Activated CD4-positive, CD25-positive, alpha-beta regulatory T cell treated with anti-CD3 and anti-CD28 coated beads, Interleukin-2, amount 50 U/mL, for 72 hours (primary cell): Measurements from ENCODE around the gene PAQR7.

Experiments
- DNase-seq: peaks from one replicate; pipeline ENCODE4 v3.0.0; 2021

Gene PAQR7

DNA sequence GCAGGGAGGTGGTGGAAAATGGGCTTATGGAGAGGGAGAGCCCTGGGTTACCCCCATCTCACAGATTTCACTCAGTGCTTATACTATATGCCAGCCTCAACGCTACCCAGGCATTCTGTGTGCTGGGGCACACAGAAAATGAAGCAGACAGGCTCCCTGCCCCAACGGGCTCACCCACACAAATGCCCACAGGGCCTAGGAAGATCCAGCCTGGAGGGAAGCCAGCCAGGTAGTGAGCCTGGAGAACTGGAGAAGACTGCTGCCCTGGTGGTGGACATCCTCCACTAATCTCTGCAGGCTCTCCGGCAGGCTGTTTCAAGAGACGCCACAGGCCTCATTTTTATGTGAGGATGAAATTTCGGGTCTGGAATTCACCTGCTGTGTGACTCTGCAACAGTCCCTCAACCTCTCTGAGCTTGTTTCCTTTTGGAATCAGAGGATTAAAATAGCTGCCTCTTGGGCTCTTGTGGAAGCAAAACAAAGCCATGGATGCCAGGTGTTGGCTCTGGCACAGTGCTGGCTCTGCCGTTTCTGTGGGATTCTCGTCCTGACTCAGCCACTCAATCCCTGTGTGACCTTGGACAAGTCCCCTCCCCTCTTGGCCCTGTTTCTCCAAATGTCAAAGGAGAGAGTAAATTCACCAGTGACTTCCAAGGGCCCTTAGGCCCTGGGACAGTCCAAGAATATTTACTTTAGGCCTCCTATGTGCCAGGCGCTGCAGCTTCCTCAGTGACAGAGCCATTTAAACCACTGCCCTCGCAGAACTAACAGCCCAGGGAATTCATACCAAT is 3.6 kb downstream of the PAQR7 start:
- no peak for DNase-seq

DNA sequence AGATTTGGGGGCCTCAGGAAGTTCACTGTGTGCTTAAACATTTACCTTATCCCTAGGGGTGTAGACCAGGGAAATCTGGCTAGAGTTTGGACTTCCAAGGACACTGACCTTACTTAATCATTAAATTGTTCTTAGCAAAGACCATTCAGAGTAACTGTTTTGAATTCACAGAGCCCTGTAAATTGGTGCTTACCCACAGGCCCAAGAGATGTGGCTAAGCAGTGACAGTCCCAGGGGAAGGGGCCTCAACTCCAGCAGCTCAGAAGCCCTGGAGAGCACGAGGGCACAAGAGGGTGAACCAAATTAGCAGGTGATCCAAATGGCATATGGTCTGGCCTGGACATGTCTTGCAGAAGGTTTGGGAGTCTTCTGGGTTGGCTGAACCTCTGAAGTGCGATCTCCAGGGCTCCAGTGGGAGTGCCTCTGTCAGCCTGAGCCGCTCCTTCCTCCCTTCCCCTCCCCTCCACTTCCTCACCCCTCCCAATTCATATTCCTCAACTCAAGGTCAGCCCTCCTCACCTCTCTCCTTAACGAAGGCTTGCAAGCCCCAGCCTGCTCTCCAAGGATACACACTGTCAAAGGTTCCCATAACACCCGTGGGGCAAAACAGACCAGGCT is 4.3 kb downstream of the PAQR7 start:
- no peak for DNase-seq

DNA sequence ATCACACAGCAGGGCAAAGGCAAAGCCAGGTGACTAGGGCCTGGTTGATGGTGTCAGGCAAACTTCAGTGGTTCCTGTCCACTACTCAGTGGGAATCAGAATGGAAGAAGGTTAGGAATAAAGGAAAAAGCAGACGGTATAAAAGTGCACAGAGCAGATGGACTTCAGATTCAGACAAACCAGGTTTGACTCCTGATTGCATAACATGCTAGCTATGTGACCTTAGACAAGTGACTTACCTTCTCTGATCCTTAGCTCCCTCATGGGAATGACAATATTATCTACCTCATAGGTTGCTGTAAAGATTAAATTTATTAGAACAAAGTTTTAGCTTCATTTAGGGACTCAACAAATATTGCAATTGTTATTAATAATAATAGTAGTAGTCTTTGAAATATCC is 4.9 kb downstream of the PAQR7 start:
- DNase-seq, result no peak

DNA sequence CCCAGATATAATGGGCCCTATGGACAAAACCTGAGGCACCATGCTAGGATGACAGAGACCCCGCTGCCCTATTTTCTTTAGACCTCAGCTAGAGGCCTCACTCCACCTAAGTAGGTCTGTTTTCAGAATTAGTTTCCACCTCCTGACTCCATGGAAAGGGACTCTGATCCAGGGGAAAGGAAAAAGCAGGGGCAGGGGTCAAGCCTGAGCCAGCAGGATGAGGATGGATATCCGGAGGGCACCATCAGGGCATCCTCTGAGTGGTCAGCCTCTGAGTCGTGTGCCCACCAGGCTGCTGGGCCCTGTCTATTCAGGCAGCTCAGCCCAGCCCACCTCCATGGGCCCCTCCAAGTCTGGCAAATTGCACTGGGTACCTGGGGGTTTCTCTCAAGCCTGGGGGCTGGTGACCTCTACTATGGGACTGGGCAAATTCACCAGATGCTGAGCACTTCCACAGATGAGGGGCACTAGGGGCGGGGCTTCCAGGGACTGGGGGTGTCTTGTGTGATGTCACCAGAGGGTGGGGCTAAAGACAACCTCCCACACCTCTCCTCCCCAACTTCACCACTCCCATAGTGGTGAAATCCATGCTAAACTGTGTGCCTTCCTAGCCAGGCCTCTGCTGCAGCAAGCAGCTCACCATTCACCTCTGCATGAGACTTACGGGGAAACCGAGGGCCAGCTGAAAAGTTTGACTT is 5.5 kb downstream of the PAQR7 start:
- no peak for DNase-seq

DNA sequence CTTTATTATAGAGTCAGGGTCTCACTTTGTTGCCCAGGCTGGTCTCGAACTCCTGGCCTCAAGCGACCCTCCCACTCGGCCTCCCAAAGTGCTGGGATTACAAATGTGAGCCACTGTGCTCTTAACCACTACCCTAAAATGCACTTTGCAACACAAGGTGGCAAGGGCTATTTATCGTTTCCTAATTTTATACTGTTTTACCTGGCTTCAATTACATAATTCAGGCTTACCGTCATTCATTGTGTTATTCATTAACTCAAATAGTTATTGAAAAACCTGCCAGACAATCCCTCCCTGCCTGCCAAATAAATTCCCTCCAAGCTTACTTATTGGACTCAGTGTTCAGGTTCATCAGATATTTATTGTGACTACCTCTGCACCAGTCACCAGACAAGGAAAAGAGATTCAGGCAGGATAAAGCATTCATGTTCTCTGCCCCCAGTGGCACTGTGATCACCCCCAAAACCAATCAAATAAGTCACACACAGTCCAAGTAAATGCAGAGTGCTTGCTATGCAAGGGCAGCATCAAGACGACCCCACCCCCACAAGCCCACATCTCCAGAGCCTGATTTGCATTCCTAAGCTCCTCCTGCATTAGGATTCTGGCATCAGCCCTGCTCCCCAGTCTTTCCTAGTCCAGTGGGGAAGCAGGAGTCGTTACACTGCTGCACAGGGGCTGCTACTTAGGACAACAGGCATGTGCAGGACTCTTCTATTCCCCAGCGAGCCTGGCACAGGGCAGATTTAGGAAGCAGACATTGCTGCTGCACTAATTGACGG is 8.1 kb downstream of the PAQR7 start:
- no peak for DNase-seq

DNA sequence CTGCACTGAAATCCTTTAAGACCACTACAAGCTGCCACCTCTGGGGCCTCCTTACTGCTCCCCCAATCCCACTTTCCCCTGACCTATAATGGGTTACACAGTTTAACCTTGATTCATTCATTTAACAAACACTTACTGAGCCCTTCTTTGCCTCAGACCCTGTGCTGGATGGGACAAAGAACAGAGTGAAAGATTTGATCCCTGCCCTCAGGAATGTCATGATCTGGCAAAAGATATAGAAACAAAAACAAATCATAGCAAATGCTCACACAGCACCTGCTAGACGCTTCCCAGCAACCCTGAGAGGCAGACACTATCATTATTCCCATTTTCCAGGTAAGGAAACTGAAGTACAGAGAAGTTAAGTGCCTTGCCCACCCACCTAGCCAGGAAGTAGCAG is 9.2 kb downstream of the PAQR7 start:
- DNase-seq, result no peak

DNA sequence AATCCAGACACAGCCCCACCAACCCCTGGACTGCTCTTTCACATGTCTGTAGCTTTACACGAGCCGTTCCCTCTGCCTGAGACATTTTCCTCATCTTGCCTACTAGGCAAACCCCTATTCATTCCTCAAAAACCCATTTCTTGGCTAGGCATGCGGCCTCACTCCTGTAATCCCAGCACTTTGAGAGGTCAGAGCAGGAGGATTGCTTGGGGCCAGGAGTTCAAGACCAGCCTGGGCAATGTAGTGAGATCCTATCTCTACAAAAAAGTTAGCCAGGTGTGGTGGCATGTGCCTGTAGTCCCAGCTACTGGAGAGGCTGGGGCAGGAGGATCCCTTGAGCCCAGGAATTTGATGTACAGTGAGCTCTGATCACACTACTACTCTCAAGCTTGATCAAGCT is 11.1 kb downstream of the PAQR7 start:
- no peak for DNase-seq

DNA sequence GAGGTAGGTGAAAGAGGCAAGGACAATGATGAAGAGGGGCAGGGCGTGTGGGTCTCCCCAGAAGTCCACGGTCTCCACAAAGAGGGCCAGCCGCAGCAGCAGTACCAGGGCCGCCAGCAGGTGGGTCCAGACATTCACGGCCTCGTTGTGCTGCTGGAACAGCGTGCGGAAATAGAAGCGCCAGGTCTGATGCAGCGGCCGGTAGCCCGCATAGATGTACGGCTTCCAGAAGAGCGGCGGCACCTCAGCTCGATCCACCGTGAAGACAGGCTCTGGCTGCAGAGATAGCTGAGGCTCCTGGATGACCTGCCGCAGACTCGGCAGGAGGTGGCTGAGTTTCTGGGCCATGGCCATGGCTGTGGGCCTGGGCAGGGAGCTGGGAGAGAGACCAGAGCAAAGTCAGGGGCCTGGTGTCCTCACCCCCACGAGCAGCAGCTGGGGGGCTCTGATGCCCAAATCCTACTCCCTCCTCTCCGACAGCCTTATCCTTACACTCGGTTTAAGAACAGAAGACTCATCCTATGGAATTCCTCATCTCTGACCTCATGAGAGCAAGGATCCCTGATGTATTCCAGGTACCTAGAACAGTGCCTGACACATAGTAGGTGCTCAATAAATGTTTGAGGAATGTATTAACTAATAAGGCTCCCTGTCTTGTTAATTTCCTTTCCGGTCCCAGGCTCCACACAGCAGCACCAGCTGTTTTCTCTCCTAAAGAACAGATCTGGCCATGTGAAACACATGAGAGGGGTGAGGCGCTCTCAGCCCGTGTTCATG is 11.8 kb downstream of the PAQR7 start:
- DNase-seq, result no peak

DNA sequence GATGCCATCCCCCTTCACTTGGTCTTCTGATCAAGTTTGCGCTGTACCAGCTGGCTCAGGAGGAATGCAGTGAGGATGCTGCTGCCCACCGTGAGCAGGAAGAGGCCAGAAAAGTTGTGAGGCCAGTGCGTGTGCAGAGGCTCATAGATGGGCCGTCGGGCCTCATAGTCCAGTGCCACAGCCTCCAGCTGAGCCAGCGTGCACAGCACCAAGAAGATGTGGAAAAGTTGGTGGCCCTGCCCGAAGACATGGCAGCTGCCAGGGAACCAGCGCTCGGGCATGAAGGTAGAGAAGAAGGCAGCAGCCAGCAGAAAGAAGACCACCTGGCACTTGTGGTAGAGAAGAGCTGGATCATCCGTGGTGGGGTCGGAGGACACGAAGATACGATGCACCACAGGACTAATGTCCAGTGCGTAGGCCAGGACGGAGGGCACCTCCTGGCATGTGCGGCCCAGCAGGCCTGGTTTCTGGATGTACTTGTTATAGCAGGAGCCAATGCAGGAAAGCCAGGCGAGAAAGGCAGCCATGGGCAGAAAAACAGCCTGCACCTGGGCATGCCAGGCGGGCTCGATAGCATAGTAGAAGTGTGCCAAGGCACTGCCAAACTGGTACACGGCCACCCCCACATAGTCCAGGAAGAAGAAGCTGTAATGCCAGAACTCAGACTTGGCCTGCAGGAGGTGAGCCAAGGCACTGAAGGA is 12.6 kb downstream of the PAQR7 start:
- no peak for DNase-seq

DNA sequence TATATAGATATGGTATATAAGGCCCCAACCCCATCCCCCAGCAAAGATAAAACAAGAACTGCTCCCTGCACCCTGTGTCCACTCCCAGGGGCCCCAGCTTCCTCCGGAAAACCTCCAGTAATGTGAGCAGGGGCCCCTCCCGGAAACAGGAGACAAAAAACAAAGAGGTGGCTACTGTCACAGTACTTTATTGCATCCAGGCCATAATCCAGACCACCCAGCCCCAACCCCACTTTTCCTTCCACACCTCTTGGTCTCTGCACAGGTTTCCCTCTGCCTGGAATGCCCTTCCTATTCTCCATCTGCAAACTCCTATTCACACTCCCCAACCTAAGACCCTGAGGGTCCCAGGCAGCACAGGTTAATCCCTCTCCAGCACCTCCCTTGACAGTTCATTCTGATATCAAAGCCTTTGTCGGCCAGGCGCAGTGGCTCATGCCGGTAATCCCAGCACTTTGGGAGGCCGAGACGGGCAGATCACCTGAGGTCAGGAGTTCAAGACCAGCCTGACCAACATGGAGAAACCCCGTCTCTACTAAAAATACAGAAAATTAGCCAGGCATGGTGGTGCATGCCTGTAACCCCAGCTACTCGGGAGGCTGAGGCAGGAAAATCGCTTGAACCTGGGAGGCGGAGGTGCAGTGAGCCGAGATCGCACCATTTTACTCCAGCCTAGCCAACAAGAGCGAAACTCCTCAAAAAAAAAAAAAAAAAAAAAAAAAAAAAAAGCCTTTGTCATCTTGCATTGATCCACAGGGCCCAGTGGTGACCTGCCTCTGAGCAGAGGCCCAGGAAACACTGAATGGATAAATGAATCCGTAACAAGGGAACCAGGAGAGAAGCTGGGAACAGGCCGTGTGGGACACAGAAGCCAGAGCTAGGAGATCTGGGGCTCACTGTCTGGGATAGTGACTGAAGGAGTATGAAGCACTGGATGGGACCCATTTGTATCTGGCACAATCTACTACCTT is 13.9 kb downstream of the PAQR7 start:
- no peak for DNase-seq

DNA sequence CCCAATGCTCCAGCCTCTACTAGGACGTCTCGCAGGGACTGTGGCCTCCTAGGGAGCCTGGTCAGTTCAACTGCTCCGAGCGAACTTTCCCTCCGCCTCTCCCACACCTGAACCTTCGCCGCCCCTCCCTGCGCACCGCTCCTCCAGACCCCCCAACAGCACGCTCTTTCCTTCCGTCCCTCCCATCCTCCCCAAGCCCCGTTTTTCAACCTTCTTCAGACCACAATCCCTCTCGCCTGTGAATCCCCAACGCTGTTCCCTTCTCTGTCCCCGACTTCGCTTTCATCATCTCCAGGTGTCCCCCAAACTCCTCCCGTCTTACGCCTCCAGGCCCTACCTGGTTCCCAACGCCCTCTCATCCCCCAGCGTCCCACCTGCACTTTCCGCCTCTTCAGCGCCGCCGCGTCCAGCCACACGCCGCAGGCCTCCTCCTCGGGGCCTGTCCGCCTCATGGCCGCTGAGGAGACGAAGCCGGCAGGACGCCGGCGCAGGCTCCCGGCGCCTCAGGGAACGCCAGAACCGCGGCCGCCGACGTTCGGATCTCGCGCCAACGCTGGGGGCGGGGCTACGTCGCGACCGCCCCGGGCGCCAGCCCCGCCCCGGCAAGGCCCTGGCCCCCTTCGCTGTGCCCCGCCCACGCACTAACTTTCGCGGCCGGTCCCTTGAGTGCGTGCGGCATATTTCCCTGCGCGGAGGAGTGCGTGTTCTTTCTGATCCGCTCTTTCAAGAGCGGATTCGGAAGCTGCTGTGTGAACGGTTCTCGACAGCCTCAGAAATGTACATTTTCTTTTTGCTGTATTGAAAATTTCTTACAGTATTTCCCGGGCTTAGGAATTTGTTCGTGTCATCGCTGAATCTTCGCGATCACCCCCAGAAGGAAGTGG is 16.4 kb downstream of the PAQR7 start, which contains the start of gene AUNIP:
TSS of gene AUNIP (minus strand) at position 552 of the 884 bp plus-strand sequence. CDS start at position 452, 100 bp downstream.
- peak; percentile 92 for DNase-seq

DNA sequence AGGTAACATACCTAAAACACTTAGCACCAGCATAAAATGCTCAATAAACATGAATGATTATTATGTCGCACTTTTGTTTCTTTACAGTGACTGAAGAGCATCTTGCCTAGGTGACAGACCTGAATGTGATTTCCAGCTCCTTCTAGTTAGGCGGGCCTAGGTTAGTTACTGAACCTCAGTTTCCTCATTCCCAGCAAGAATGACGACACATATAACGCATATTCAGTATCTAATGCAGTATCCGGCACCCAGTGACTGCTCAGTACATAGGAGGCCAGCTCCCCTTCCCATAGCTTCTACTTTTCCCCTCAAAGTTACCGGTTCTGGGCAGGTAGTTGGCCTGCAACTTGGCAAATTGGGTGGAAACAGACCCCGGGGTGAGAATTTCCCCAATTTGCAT is 17.0 kb downstream of the PAQR7 start:
- DNase-seq, result no peak

DNA sequence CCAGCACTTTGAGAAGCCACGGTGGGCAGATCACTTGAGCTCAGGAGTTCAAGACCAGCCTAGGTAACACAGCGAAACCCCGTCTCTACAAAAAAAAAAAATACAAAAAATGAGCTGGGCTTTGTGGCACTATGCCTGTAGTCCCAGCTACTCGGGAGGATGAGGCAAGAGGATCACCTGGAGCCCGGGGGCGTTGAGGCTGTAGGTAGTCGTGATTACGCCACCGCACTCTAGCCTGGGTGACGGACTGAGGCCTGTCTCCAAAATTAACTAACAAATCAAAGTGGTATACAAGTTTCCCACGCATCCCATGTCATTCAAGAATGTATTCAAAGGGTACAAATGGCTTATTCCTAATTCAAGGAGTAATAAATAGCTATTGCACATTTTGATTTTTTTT is 18.7 kb downstream of the PAQR7 start:
- no peak for DNase-seq

DNA sequence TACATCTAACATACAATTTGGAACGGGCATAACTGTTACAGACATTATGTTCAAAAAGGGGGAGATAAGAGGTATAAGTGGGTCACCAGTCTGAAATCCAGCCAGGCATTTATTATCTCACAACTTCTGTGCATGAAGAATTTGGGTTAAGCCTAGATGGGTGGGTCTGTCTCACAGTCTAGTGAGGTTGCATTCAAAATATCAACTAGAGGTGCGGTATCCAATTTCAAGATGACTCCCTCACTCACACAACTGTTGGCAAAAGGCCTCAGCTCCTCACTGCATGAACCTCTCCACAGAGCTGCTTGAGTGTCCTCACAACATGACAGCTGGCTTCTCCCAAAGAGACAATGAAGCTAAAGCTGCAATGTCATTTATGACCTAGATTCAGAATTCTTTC is 21.0 kb downstream of the PAQR7 start:
- no peak for DNase-seq

DNA sequence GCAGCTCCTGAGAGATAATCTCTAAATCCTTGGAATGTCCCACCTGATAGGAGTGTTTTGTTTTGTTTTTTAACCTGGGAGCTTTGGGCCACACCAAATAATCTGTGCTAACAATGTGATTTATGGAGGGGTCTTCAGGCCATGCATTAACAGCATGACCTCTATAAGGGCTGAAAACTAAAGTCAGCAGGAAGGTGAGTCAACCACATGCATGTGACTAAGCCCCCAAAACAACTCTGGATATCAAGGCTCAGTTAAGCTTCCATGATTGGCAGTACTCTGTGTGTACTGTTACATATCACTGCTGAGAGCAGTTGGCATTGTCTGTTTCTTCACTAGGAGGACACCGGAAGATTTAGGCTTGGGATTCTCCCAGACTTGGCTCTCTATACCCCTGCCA is 27.0 kb downstream of the PAQR7 start:
- no peak for DNase-seq

DNA sequence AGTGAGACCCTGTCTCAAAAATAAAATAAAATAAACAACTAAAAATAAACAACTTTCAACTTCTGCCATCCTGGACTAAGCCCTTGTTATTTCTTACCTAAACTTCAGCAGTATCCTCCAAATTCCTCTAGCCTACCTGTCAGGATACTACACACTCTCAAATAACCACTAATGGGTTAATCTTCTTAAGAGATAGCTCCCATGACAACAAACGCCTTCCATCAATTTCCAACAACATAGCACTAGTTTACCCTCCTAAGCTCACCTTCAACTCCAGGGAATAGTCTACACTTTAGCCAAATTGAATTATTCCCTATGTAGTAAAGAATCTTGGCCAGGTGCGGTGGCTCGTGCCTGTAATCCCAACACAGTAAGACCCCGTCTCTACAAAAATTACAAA is 27.6 kb downstream of the PAQR7 start:
- DNase-seq, result no peak

DNA sequence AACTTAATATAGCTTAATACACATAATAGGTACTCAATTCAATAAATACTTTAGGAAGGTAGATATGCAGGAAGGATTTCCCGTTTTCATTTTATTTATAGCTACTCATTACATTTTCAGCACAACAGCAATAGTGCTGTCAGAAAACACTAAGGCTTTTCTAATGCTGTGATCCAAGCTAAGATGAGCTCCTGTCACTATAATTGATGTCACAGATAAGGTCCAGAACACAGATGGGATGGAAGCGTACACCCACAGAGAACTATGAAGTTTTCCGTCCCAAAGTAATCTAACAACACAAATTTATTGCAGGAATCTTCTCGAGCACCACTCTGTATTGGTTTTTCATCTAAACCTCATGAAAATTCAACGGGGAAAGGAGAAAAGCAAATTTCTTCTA is 29.8 kb downstream of the PAQR7 start:
- DNase-seq, result no peak

DNA sequence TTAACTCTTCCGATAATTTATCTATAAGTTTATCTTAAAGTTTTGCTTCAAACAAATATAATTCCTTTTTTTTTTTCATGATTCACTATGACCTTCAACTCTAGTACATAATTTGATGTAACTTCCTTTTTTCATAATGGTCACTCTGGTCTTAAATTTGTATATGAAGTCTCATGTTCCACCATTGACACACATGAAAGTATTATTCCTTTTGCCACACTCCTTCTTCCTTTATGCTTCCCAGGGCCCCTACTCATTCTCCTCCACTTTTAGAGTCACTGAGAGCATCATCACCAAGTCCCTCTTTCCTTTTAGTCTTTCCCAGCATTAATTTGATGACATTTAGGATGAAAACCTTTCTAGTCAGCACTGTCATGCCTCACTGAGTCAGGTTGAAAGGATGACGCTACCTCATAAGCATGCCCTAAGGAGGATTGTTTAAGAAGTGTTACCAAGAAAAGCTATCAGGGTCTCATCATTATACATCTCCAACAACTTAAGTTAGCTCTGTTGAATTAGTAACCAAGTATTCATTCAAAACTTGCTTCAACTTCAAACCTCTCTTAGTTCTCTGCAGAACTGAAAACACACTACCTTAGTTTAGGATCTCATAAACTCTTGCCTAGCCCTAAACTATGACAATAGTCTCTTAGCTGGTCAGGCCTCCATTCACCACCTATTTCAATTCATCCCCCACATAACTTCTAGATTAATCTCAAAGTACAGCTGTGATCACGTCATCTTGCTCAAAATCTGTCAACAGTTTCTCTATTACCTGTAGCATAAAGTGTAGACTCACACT is 30.8 kb downstream of the PAQR7 start:
- DNase-seq, result no peak

DNA sequence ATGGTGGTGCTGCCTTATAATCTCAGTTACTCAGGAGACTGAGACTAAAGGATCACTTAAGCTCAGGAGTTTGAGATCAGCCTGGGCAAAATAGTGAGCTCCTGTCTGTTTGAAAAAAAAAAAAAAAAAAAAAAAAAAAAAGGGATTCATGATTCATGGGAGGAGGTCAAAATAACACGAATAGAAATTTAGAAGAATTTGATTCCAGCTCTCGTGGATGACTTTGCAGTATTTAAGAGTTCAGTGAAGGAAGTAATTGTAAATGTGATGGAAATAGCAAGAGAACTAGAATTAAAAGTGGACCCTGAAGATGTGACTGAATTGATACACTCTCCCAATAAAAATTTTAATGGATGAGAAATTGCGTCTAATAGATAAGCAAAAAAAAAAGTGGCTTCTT is 32.0 kb downstream of the PAQR7 start:
- no peak for DNase-seq
